ENCODE results near the gene THRSP. TPM values are rescaled to one million over a fixed set of nuclear protein-coding genes. Genes with fewer than 3 reads are reported as not detected.

The THRSP gene
- total RNA-seq, 1 experiment from 2014 or later = not detected

- Histone ChIP-seq H3T11ph (ENCODE audit: low read length) (no peak overlapping the region), H4K91ac (ENCODE audit: insufficient read length, low read depth, low read length) (no peak overlapping the region), H3K4me2 (ENCODE audit: insufficient read depth, insufficient read length, low read length) (no peak overlapping the region), H4K5ac (ENCODE audit: insufficient read length, low read depth, low read length) (no peak overlapping the region), H3K4me1 (ENCODE audit: insufficient read depth, low read length) (no peaks in the 10 kb centered on the region), H3K18ac (ENCODE audit: insufficient read length, low read depth, low read length) (no peak overlapping the region), H3K23me2 (ENCODE audit: insufficient read length, low read depth, low read length, poor library complexity, severe bottlenecking) (no peaks in the 10 kb centered on the region), H3K9ac (ENCODE audit: extremely low read depth, insufficient read length, low read length) (no peak overlapping the region), H2BK5ac (ENCODE audit: insufficient read length, low read length) (no peak overlapping the region), H3K27me3 (ENCODE audit: insufficient read depth, low read length) (no peaks in the 10 kb centered on the region), H2BK20ac (ENCODE audit: low read depth, low read length, poor library complexity, severe bottlenecking) (no peak overlapping the region), H4K20me1 (ENCODE audit: control insufficient read depth, insufficient read depth, insufficient read length) (no peaks in the 10 kb centered on the region), H3K79me2 (ENCODE audit: insufficient read depth, low read length) (peaks cover 11% of the 10 kb centered on the region; the same call in 1 of the 2 replicates), H2AFZ (ENCODE audit: low read length) (no peak overlapping the region), H3K23ac (ENCODE audit: insufficient read length, low read depth, low read length) (no peak overlapping the region), H2BK12ac (ENCODE audit: insufficient read length, low read depth, low read length) (no peak overlapping the region), H3K14ac (ENCODE audit: insufficient read depth, low read length) (no peak overlapping the region), H2BK120ac (ENCODE audit: low read depth, low read length, poor library complexity, severe bottlenecking) (no peak overlapping the region), H3K79me1 (ENCODE audit: insufficient read depth, low read depth, low read length, poor library complexity, severe bottlenecking) (no peaks in the 10 kb centered on the region), H2BK15ac (ENCODE audit: low read depth, low read length) (no peak overlapping the region), H3K9me3 (ENCODE audit: control insufficient read depth, low read depth, low read length) (no peaks in the 10 kb centered on the region), H3K4ac (ENCODE audit: low read depth, low read length) (no peak overlapping the region), H4K8ac (replicated peaks; ENCODE audit: insufficient read length, low read depth, low read length) (no peak overlapping the region), H3K27ac (ENCODE audit: insufficient read length, low read depth, low read length) (no peak overlapping the region), H2AK5ac (ENCODE audit: insufficient read length, low read length) (no peak overlapping the region), H3K56ac (ENCODE audit: insufficient read length, low read depth, low read length) (no peak overlapping the region)
- no CpG with 5 or more reads among the region's 4 CpGs for WGBS (ENCODE audit: extremely low coverage, insufficient read length, low lambda C conversion rate)
- H3K4me3 Mint-ChIP-seq = no peak overlapping the region
- DNase-seq = no peak
- no peaks in the 10 kb centered on the region for H3K27me3 Mint-ChIP-seq (ENCODE audit: low read depth)
- H3K9me3 Mint-ChIP-seq = no peaks in the 10 kb centered on the region
- TF ChIP-seq CTCF (conservative IDR thresholded peaks at IDR 0.05) = no peak
- no peak overlapping the region for H3K27ac Mint-ChIP-seq
- H3K36me3 Mint-ChIP-seq (ENCODE audit: insufficient read depth in 1 of 3, low read depth in 3 of 3) = peaks cover 18 to 47% (median 42%) of the 10 kb centered on the region in 3 experiments; a peak in 6 of 7 replicates
- H3K4me1 Mint-ChIP-seq = peaks cover 0 to 4% of the 10 kb centered on the region in 2 experiments; a peak in 2 of 4 replicates
Measured at GRCh38 chr11:78072455-78072854, 8.8 kb downstream of the THRSP start.

All from H9 (cell line).